ENCODE results near the gene DDX27. TPM values are rescaled to one million over a fixed set of nuclear protein-coding genes. Genes with fewer than 3 reads are reported as not detected.

The DDX27 gene
- total and polyA plus RNA-seq, 2 of the 13 experiments (the other 11 are each of a cell fraction or from before 2014, with no cell fraction given) = 42.6 to 72.8 TPM

- TF ChIP-seq ARID4A (CRISPR knock-in tag; IDR thresholded peaks at IDR 0.05; ENCODE audit: borderline replicate concordance) (no peak), ZNF235 (CRISPR knock-in tag; IDR thresholded peaks at IDR 0.05; ENCODE audit: borderline replicate concordance) (no peak), ZBTB39 (CRISPR knock-in tag; IDR thresholded peaks at IDR 0.05) (no peak), NR2C2 (CRISPR knock-in tag; IDR thresholded peaks at IDR 0.05; ENCODE audit: borderline replicate concordance) (no peak), ZNF331 (CRISPR knock-in tag; IDR thresholded peaks at IDR 0.05) (0 out of 2 replicates have a peak, but pooled peaks have one; percentile 40), E2F2 (CRISPR knock-in tag; IDR thresholded peaks at IDR 0.05; ENCODE audit: borderline replicate concordance) (no peak), ZFP37 (CRISPR knock-in tag; IDR thresholded peaks at IDR 0.05; ENCODE audit: borderline replicate concordance) (0 out of 2 replicates have a peak, but pooled peaks have one; percentile 71), SPEN (CRISPR knock-in tag; IDR thresholded peaks at IDR 0.05; ENCODE audit: low read depth) (no peak), ZSCAN20 (CRISPR knock-in tag; IDR thresholded peaks at IDR 0.05; ENCODE audit: borderline replicate concordance) (no peak), SAP130 (CRISPR knock-in tag; IDR thresholded peaks at IDR 0.05; ENCODE audit: low read depth) (peak; percentile 47), ZNF746 (CRISPR knock-in tag; IDR thresholded peaks at IDR 0.05) (no peak)
- TF ChIP-seq, protein P1, sequence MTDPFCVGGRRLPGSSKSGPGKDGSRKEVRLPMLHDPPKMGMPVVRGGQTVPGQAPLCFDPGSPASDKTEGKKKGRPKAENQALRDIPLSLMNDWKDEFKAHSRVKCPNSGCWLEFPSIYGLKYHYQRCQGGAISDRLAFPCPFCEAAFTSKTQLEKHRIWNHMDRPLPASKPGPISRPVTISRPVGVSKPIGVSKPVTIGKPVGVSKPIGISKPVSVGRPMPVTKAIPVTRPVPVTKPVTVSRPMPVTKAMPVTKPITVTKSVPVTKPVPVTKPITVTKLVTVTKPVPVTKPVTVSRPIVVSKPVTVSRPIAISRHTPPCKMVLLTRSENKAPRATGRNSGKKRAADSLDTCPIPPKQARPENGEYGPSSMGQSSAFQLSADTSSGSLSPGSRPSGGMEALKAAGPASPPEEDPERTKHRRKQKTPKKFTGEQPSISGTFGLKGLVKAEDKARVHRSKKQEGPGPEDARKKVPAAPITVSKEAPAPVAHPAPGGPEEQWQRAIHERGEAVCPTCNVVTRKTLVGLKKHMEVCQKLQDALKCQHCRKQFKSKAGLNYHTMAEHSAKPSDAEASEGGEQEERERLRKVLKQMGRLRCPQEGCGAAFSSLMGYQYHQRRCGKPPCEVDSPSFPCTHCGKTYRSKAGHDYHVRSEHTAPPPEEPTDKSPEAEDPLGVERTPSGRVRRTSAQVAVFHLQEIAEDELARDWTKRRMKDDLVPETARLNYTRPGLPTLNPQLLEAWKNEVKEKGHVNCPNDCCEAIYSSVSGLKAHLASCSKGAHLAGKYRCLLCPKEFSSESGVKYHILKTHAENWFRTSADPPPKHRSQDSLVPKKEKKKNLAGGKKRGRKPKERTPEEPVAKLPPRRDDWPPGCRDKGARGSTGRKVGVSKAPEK (CRISPR knock-in tag; IDR thresholded peaks at IDR 0.05; ENCODE audit: borderline replicate concordance) = no peak
Measured at GRCh38 chr20:49245921-49246740, 26.9 kb downstream of the DDX27 start (continued).
